GM23248 (cell line): ENCODE data around the gene RPRD2.

ENCODE experiments used
- EZH2 ChIP-seq: fragments of 200-600 bp; sonication (generic); IDR thresholded peaks from 2 replicates; pipeline ENCODE4 v1.6.1; 2018; ENCODE audit warnings: antibody characterized with exemption, mild to moderate bottlenecking; ENCODE audit not compliant: insufficient read depth, poor library complexity, severe bottlenecking
- EZH2phosphoT487 ChIP-seq: fragments of 200-600 bp; sonication (generic); IDR thresholded peaks from 2 replicates; pipeline ENCODE4 v1.6.1; 2018; ENCODE audit warnings: antibody characterized with exemption, moderate library complexity, mild to moderate bottlenecking, low read depth; ENCODE audit not compliant: insufficient read depth

DNA sequence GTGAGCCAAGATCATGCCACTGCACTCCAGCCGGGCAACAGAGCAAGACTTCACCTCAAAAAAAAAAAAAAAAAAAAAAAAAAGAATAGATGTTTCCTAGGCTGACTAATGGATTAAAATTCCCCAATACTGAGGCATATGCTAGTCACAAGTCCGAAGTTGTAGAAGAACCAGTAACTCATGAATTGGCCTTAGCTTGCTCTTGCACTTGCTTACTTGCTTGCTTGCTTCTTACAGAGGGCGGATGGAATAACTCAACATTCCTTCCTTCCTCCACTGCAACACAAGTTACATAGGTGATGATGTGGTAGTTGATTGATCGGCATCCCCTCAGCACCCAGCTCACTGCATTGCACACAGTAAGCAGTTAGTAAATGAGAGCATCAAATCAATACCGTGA, 120.5 kb downstream of the RPRD2 start:
- no peak for TF ChIP-seq EZH2phosphoT487
- TF ChIP-seq EZH2, result no peak
